Measurements from ENCODE around the gene TMEM106C.

DNA sequence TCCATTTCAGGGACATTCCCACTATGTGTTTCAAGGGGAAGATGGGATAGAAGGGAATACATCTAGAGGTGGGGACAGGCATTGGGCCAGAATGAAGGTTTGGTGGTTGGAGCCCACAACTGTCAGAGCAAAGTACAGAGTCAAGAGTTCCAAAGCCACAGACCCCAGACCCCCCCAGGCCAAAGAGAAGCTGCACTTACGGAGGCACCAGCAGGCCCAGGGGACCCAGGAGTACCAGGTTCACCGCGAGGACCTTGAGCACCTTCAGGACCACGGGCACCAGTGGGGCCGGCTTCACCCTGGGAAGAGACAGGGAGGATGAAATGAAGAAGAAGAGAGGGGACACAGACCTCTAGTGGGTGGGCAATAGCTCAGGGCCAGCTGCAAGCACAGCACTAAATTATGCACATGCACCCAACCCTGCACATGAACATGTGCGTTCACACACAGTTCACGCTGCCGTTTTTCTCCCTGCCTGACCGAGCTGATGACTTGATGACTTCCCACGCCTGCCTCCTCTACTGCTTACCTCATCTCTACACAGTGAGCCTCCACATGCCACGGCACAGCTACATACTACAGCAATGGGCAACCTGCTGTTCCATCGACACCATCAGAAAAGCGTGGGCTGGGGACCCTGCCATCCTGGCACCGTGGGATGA is 24.1 kb downstream of the TMEM106C start:
- TF ChIP-seq, protein P1, sequence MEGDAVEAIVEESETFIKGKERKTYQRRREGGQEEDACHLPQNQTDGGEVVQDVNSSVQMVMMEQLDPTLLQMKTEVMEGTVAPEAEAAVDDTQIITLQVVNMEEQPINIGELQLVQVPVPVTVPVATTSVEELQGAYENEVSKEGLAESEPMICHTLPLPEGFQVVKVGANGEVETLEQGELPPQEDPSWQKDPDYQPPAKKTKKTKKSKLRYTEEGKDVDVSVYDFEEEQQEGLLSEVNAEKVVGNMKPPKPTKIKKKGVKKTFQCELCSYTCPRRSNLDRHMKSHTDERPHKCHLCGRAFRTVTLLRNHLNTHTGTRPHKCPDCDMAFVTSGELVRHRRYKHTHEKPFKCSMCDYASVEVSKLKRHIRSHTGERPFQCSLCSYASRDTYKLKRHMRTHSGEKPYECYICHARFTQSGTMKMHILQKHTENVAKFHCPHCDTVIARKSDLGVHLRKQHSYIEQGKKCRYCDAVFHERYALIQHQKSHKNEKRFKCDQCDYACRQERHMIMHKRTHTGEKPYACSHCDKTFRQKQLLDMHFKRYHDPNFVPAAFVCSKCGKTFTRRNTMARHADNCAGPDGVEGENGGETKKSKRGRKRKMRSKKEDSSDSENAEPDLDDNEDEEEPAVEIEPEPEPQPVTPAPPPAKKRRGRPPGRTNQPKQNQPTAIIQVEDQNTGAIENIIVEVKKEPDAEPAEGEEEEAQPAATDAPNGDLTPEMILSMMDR (IDR thresholded peaks at IDR 0.05; ENCODE audit: low read depth, low read length, missing input control): no peak
- TF ChIP-seq SP1 (IDR thresholded peaks at IDR 0.05) (no peak), JUND (IDR thresholded peaks at IDR 0.05) (no peak), RAD21 (IDR thresholded peaks at IDR 0.05) (no peak), FOXA2 (IDR thresholded peaks at IDR 0.05) (no peak), EGR1 (IDR thresholded peaks at IDR 0.05; ENCODE audit: low read depth in 2 of 2) (no peak), FOXA1 (IDR thresholded peaks at IDR 0.05) (no peak), YY1 (IDR thresholded peaks at IDR 0.05) (no peak)
- TF ChIP-seq, protein P2, sequence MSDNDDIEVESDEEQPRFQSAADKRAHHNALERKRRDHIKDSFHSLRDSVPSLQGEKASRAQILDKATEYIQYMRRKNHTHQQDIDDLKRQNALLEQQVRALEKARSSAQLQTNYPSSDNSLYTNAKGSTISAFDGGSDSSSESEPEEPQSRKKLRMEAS (IDR thresholded peaks at IDR 0.05): no peak
- TF ChIP-seq, protein P3, sequence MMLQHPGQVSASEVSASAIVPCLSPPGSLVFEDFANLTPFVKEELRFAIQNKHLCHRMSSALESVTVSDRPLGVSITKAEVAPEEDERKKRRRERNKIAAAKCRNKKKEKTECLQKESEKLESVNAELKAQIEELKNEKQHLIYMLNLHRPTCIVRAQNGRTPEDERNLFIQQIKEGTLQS (IDR thresholded peaks at IDR 0.05): no peak

All from liver (tissue), 3 donors.